Measurements from ENCODE around the gene ZNF429.
"Not testable (repeated sequence)": the region's sequence is repeated elsewhere in the genome, so short reads cannot be mapped to it uniquely, and the experiment has no call there.

ZNF429 gene

GRCh38 chr19:21590867-21591266 lies 85.5 kb downstream of the ZNF429 start:
- H3K4me3 ChIP-seq (ENCODE audit: low read depth, low read length), result no peak overlapping the region
- no peaks in the 10 kb centered on the region for H3K27me3 ChIP-seq
- H3K4me1 ChIP-seq, result no peaks in the 10 kb centered on the region
- no peaks in the 10 kb centered on the region for H3K36me3 ChIP-seq
- no peaks in the 10 kb centered on the region for H3K9me3 ChIP-seq
- TF ChIP-seq CTCF (IDR thresholded peaks at IDR 0.05; ENCODE audit: low read depth, low read length), result no peak
- no peak for DNase-seq

GRCh38 chr19:21593008-21593481 lies 87.6 kb downstream of the ZNF429 start:
- H3K4me1 ChIP-seq, result no peaks in the 10 kb centered on the region
- no peaks in the 10 kb centered on the region for H3K27me3 ChIP-seq
- H3K36me3 ChIP-seq, result no peaks in the 10 kb centered on the region
- DNase-seq, result no peak
- H3K4me3 ChIP-seq (ENCODE audit: low read depth, low read length), result no peak overlapping the region
- TF ChIP-seq CTCF (IDR thresholded peaks at IDR 0.05; ENCODE audit: low read depth, low read length), result no peak
- H3K9me3 ChIP-seq, result 0 out of 2 replicates have a peak, but pooled peaks cover 2% of the 10 kb centered on the region

GRCh38 chr19:21593502-21593901 lies 88.1 kb downstream of the ZNF429 start:
- Histone ChIP-seq H3K9me3 (0 out of 2 replicates have a peak, but pooled peaks cover 2% of the 10 kb centered on the region), H3K27me3 (no peaks in the 10 kb centered on the region), H3K4me1 (no peaks in the 10 kb centered on the region), H3K36me3 (no peaks in the 10 kb centered on the region), H3K4me3 (ENCODE audit: low read depth, low read length) (no peak overlapping the region)
- no peak for DNase-seq
- TF ChIP-seq CTCF (IDR thresholded peaks at IDR 0.05; ENCODE audit: low read depth, low read length), result no peak

- Histone ChIP-seq H3K36me3 (no peaks in the 10 kb centered on the region), H3K27me3 (no peaks in the 10 kb centered on the region), H3K4me1 (no peaks in the 10 kb centered on the region), H3K9me3 (0 out of 2 replicates have a peak, but pooled peaks cover 2% of the 10 kb centered on the region), H3K4me3 (ENCODE audit: low read depth, low read length) (no peak overlapping the region)
- no peak for TF ChIP-seq CTCF (IDR thresholded peaks at IDR 0.05; ENCODE audit: low read depth, low read length)
- DNase-seq, result no peak
Measured at GRCh38 chr19:21593934-21594820, 88.8 kb downstream of the ZNF429 start.

- Histone ChIP-seq H3K4me3 (ENCODE audit: low read depth, low read length) (no peak overlapping the region), H3K4me1 (no peaks in the 10 kb centered on the region), H3K27me3 (no peaks in the 10 kb centered on the region), H3K9me3 (0 out of 2 replicates have a peak, but pooled peaks cover 2% of the 10 kb centered on the region), H3K36me3 (no peaks in the 10 kb centered on the region)
- TF ChIP-seq CTCF (IDR thresholded peaks at IDR 0.05; ENCODE audit: low read depth, low read length), result no peak
- DNase-seq, result no peak
Measured at GRCh38 chr19:21595185-21595584, 89.8 kb downstream of the ZNF429 start.

GRCh38 chr19:21602082-21602658 lies 96.8 kb downstream of the ZNF429 start:
- Histone ChIP-seq H3K36me3 (no peaks in the 10 kb centered on the region), H3K4me3 (ENCODE audit: low read depth, low read length) (no peak overlapping the region), H3K9me3 (0 out of 2 replicates have a peak, but pooled peaks cover 2% of the 10 kb centered on the region), H3K27me3 (no peaks in the 10 kb centered on the region), H3K4me1 (no peaks in the 10 kb centered on the region)
- DNase-seq, result no peak
- TF ChIP-seq CTCF (IDR thresholded peaks at IDR 0.05; ENCODE audit: low read depth, low read length), result no peak

- not testable (repeated sequence) for DNase-seq; H3K4me1 ChIP-seq; H3K9me3 ChIP-seq; H3K36me3 ChIP-seq; H3K27me3 ChIP-seq; H3K4me3 ChIP-seq (ENCODE audit: low read depth, low read length)
Measured at GRCh38 chr19:21602659-21603430, 97.4 kb downstream of the ZNF429 start.
